Adrenal gland (tissue), 5 donors: ENCODE data around the gene CORO6.
A peak's percentile ranks its signal among the peaks of the same experiment; 100 is the strongest.

Experiments used
- CTCF ChIP-seq, 6 experiments: fragments of 450-650 bp in 4 of 6; fragments of 200-600 bp in 2 of 6; sonication (generic) in 1 of 6; IDR thresholded peaks; 1 replicate in 5 of 6; 2 replicates in 1 of 6; pipeline versions ENCODE4 v1.5.1 to v1.8.0; 2016 to 2021; ENCODE audit warnings: antibody characterized with exemption in 6 of 6, mild to moderate bottlenecking in 2 of 6, moderate library complexity in 1 of 6
- POLR2A ChIP-seq, 2 donors: fragments of 450-650 bp; IDR thresholded peaks; one replicate each; pipeline ENCODE4 v1.6.1; 2017; ENCODE audit warnings: antibody characterized with exemption in 2 of 2, mild to moderate bottlenecking in 2 of 2, moderate library complexity in 1 of 2
- donor health status: DM: no; HTN: no; CAD: no.

DNA sequence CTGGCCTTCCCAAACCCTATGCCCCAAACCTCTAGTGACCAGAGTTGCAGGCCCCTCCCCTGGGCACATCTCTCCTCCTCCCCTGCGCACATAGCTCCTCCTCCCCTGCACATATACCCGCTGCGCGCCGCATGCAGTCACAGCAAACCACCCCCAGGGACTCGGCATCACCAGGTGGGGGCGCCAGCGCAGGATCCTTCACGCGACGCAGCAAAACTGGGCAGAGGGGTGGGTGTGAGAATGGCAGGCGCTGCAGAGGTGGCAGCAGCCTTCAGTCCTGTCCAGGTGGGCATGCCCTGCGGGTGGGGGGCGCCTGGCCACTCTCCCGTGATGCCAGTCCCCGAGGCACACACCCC, 5.6 kb downstream of the CORO6 start:
- TF ChIP-seq CTCF (IDR thresholded peaks at IDR 0.05) (peak; percentile 33 to 66 (median 42)), POLR2A (IDR thresholded peaks at IDR 0.05) (no peak)
